Skeletal muscle tissue (tissue), 4 donors: ENCODE measurements around the gene RASL10B. TPM values are rescaled to one million over a fixed set of nuclear protein-coding genes. Genes with fewer than 3 reads are reported as not detected.

Experiments used
- H3K27ac ChIP-seq: one replicate; pipeline ENCODE4 v1.7.0; 2013; ENCODE audit warnings: mild to moderate bottlenecking, low read depth, low read length, inconsistent platforms
- H3K27me3 ChIP-seq, 3 donors: one replicate each; pipeline ENCODE4 v1.7.0; 2013; ENCODE audit warnings: low read length in 3 of 3; ENCODE audit not compliant: control insufficient read depth in 3 of 3, insufficient read depth in 3 of 3
- H3K36me3 ChIP-seq, 3 donors: one replicate each; pipeline ENCODE4 v1.7.0; 2013; ENCODE audit warnings: low read length in 3 of 3; ENCODE audit not compliant: control insufficient read depth in 3 of 3, insufficient read depth in 3 of 3
- H3K4me1 ChIP-seq, 3 donors: one replicate each; pipeline ENCODE4 v1.7.0; 2013; ENCODE audit warnings: low read length in 3 of 3, mild to moderate bottlenecking in 3 of 3; ENCODE audit not compliant: control insufficient read depth in 3 of 3, insufficient read depth in 3 of 3
- H3K4me3 ChIP-seq, 3 donors: one replicate each; pipeline ENCODE4 v1.7.0; 2013; ENCODE audit warnings: low read length in 3 of 3
- H3K9ac ChIP-seq, 3 donors: one replicate each; pipeline ENCODE4 v1.7.0; 2013; ENCODE audit warnings: low read length in 3 of 3, mild to moderate bottlenecking in 3 of 3, moderate library complexity in 2 of 3, low read depth in 1 of 3
- H3K9me3 ChIP-seq, 3 donors: one replicate each; pipeline ENCODE4 v1.7.0; 2013; ENCODE audit warnings: low read length in 3 of 3; ENCODE audit not compliant: control insufficient read depth in 3 of 3
- total RNA-seq: library from RNA; depleted of rRNA; stranded (reverse); fragments of >200 nt; gene quantifications from one replicate; pipeline ENCODE4 v1.2.3, GENCODE V29; 2014
- donor health status: Osteomylitis.

The RASL10B gene
- total RNA-seq, 1 donor from 2014 or later = 1.6 TPM

DNA sequence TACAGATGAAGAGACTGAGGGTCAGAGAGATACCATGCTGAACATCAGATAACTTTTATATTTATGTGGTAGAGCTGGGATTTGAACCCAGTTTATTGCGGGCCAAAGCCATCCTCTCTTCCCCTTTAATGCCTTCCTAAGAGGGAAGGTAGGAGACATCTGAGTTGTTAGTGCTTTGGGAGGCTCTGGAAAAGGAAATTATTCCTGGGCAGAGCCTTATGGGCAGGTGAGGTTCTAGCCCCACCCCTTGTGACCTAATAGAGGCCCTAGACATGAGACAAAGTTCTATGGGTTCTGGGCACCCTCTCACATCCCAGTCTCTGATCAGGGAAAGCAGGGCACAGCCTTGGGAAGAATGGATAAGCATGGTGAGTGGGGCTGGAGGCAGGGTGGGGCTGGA lies 29.1 kb downstream of the RASL10B start, which contains the start of gene C17orf50:
Gene C17orf50, plus strand, starts transcription at position 301 of the 400 bp plus-strand sequence. Its CDS starts 55 bp downstream, at position 356.
- H3K4me1 ChIP-seq = peaks cover 9 to 15% (median 12%) of the 10 kb centered on the region in 3 donors

DNA sequence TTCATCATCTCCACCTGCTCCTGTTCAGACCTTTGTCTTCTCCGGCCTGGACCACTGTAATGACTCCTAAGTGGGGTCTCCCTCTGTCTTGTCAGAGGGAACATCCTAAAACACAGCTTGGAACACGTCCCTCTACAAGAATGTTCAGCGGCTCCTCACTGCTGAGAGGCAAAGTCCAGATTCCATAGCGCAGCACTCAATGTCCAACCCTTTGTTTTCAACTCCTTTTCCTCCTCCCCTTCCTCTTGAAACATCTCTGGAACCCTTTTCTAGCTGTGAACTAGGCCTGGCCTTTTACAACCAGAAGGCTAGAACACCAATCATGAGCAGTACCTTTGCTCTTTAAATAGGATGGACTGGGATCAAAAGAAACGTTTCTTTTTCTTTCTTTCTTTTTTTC lies 30.2 kb downstream of the RASL10B start:
- Histone ChIP-seq H3K9ac (no peak overlapping the region), H3K36me3 (no peaks in the 10 kb centered on the region), H3K9me3 (no peaks in the 10 kb centered on the region), H3K4me1 (peaks cover 9 to 15% (median 12%) of the 10 kb centered on the region in 3 donors), H3K27me3 (no peaks in the 10 kb centered on the region), H3K27ac (no peak overlapping the region), H3K4me3 (no peak overlapping the region)

More for the DNA sequence above, 29.1 kb downstream of the RASL10B start, which contains the start of gene C17orf50:
- H3K4me3 ChIP-seq = no peak within 1 kb of the TSS
- H3K9ac ChIP-seq = no peak within 1 kb of the TSS
- no peaks in the 10 kb centered on the region for H3K27me3 ChIP-seq
- H3K27ac ChIP-seq = no peak within 1 kb of the TSS
- no peaks in the 10 kb centered on the region for H3K9me3 ChIP-seq
- no peaks in the 10 kb centered on the region for H3K36me3 ChIP-seq

DNA sequence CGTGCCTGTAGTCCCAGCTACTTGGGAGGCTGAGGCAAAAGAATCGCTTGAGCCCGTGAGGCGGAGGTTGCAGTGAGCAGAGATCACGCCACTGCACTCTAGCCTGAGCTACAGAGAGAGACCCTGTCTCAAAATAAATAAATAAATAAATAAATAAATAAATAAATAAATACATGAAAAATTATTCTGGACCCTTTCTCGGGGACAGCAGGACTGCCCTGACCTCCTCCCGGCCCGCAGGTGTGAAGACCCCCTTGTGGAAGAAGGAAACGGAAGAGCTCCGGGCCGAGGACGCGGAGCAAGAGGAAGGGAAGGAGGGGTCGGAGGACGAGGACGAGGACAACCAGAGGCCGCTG lies 32.3 kb downstream of the RASL10B start:
- no peaks in the 10 kb centered on the region for H3K9me3 ChIP-seq
- peak overlapping the region; percentile 65 to 75 (median 66) for H3K4me3 ChIP-seq
- H3K4me1 ChIP-seq = peaks cover 9 to 15% (median 12%) of the 10 kb centered on the region in 3 donors
- H3K36me3 ChIP-seq = no peaks in the 10 kb centered on the region
- H3K27me3 ChIP-seq = no peaks in the 10 kb centered on the region
- H3K27ac ChIP-seq = no peak overlapping the region
- peak overlapping the region in 2 of 3 donors; percentile 43 to 72 for H3K9ac ChIP-seq

DNA sequence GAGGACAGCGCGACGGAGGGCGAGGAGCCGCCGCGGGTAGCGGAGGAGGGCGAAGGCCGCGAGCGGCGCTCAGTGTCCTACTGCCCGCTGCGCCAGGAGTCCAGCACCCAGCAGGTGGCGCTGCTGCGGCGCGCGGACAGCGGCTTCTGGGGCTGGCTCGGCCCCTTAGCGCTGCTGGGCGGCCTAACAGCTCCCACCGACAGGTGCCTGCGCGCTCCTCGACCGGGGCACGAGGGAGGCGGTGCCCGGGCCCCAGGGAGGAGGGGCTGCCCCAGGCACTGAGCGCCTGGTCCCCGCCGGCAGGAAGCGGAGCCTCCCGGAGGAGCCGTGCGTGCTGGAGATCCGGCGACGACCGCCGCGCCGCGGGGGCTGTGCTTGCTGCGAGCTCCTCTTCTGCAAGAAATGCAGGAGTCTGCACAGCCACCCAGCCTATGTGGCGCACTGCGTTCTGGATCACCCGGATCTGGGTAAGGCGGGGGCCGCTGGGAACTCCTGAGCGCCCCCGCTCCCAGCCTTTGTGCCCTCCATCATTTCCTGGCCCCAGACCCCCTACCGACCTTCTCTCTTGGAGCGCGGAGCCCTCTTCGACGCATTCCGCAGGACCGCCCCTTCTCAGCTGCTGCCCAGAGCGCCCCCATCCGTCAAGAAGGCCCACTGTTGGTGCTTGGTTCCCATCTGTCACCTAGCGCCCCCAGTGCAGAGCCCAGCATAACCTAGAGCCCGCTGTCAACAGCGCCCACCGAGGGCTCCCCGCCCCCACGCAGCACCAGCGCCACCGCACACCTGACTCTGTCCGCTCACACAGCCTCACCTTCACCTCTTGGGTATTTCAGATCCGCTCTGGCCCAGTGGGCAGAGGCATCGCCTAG lies 32.9 kb downstream of the RASL10B start:
- Histone ChIP-seq H3K36me3 (no peaks in the 10 kb centered on the region), H3K9me3 (no peaks in the 10 kb centered on the region), H3K9ac (peak overlapping the region; percentile 43 to 72 (median 56)), H3K4me3 (peak overlapping the region; percentile 65 to 75 (median 66)), H3K27me3 (no peaks in the 10 kb centered on the region), H3K4me1 (peaks cover 9 to 15% (median 12%) of the 10 kb centered on the region in 3 donors), H3K27ac (no peak overlapping the region)

DNA sequence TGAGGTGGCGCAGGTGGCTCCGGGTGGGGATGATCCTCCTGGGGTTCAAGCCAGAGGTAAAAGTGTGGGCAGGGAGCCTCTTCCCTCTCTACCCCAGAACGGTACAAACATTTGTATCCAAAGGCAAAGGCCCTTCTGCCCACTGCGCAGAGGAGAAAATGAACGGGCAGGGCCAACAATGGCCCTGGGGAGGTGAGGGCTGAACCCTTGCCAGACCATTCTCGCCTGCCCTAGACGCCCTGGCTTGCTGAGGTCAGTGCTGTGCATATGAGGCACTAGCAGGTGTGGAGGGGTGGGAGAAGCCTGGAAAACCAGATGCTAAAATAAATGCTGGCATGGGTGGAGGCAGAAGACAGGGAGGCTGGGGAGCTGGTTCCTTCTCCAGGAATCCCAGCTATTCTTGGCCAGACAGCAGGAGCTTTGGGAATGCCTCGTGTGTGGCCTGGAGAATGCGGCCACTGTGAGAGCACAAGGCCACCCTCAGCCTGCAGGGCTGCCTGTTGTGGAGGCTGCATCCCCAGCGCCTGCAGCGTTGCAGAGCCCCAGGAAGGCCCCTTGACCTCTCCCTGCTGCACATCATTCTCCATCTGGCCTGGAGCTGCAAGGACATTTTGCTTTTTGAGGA lies 33.8 kb downstream of the RASL10B start:
- no peak overlapping the region for H3K4me3 ChIP-seq
- peaks cover 9 to 15% (median 12%) of the 10 kb centered on the region in 3 donors for H3K4me1 ChIP-seq
- no peak overlapping the region for H3K27ac ChIP-seq
- no peaks in the 10 kb centered on the region for H3K27me3 ChIP-seq
- no peaks in the 10 kb centered on the region for H3K36me3 ChIP-seq
- no peak overlapping the region for H3K9ac ChIP-seq
- no peaks in the 10 kb centered on the region for H3K9me3 ChIP-seq

DNA sequence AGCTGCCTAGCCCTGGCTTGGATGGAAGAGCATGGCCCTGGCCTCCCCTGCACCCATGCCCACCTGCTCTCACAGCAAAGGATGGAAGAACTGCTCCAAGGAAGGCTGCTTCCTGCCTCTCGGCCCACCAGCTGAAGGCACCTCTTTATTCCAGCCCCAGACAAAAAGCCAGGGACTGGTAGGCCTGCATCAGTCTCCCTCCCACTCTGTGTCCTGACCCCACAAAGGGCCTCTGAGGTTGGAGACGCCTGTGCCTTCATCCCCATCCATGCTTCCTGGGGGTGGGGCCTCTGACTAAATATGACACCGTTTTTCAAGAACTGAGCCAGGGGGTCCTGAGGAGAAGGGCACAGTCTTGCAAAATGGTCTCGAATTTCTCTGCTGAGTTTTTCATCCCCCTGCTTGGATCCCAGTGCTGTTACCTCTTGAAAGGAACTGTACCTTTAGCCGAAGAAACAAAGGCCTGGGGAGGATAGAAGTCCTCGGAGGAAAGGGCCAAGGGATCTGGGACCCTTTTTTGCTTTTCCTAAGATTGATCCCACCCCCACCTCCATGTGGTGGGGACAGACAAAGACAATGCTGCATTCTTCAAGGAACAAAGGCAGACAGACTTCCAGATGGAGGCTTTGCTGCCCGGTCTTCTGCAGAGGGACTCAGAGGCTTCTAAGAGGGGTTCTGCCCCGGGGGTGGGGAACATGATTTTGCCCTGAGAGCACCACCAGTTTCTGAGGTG lies 34.5 kb downstream of the RASL10B start:
- Histone ChIP-seq H3K9me3 (no peaks in the 10 kb centered on the region), H3K27me3 (no peaks in the 10 kb centered on the region), H3K36me3 (no peaks in the 10 kb centered on the region), H3K4me3 (no peak overlapping the region), H3K27ac (no peak overlapping the region), H3K9ac (no peak overlapping the region), H3K4me1 (peaks cover 9 to 15% (median 12%) of the 10 kb centered on the region in 3 donors)

DNA sequence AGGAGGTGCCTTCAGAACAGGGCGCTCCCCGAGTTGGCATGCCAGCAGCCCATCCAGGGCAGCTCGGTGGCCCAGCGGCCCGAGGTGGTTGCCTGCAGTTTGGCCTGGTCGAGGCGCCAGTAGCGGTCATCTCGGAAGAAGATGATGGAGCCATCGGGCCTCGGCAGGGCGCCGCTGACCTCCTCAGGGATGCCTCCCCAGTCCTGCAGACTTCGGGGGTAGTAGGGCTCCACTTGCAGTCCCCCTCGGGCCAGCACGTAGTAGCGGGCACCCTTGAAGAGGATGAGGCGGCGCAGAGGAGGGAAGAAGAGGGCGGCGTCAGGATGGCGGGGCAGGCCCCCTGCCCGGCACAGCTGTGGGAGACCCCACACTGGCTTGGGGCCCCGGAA lies 35.0 kb downstream of the RASL10B start:
- no peaks in the 10 kb centered on the region for H3K27me3 ChIP-seq

DNA sequence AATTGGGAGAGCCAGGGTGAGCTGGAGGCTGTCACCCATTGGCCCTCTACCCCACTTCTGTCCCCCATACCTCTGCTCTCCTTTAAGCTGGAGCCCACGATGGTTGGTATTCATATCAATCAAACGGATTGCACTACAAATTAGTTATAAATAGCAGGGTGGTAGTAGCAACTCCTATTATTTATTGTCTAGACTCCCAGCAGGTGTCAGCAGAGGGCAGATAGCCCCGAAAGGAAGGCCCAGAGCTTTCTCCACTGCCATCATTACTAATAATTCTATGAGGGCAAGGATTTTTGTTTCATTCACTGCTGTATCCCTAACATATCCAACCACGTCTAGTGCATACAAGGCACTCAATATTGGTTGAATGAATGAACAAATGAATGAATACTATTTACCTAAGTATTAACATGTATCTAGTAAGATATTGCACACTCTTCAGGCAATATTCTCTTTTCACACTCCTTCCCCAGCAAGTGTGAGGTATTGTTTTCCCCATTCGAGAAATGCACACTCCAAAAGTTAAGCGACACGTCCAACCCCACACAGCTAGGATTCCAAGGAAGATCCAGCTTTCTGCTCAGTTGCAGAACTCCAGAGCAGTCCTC lies 35.6 kb downstream of the RASL10B start:
- Histone ChIP-seq H3K4me1 (peaks cover 9 to 15% (median 12%) of the 10 kb centered on the region in 3 donors), H3K36me3 (no peaks in the 10 kb centered on the region), H3K9ac (no peak overlapping the region), H3K4me3 (no peak overlapping the region), H3K27me3 (no peaks in the 10 kb centered on the region), H3K27ac (no peak overlapping the region), H3K9me3 (no peaks in the 10 kb centered on the region)

More for the DNA sequence above, 35.0 kb downstream of the RASL10B start:
- Histone ChIP-seq H3K4me3 (no peak overlapping the region), H3K36me3 (no peaks in the 10 kb centered on the region), H3K9ac (peak overlapping the region in 1 of 3 donors; percentile 3), H3K27ac (no peak overlapping the region), H3K4me1 (peaks cover 9 to 15% (median 12%) of the 10 kb centered on the region in 3 donors), H3K9me3 (no peaks in the 10 kb centered on the region)

DNA sequence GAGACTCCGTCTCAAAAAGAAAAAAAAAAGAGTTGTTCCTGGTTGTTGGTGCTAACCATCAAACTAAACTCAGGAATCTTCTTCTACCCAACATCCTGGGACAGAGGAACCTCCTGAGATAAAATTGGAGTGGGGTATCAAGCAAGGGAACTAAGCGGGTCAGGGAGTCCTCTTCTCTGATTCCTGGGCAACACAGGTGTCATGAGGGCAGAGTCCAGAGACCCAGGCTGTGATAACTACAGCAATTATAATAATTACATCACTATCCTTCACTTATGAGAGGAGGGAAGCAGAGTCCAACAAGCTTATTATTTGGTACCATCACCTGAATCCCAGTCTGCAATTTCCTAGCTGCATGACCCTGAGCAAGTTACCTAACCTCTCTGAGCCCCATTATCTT lies 37.4 kb downstream of the RASL10B start:
- H3K27ac ChIP-seq = no peak overlapping the region
- H3K4me1 ChIP-seq = peaks cover 9 to 15% (median 11%) of the 10 kb centered on the region in 3 donors
- no peaks in the 10 kb centered on the region for H3K27me3 ChIP-seq
- no peak overlapping the region for H3K4me3 ChIP-seq
- H3K9ac ChIP-seq = no peak overlapping the region
- no peaks in the 10 kb centered on the region for H3K9me3 ChIP-seq
- H3K36me3 ChIP-seq = no peaks in the 10 kb centered on the region
